Measurements from ENCODE around the gene SYN1.

- TF ChIP-seq, protein P1, sequence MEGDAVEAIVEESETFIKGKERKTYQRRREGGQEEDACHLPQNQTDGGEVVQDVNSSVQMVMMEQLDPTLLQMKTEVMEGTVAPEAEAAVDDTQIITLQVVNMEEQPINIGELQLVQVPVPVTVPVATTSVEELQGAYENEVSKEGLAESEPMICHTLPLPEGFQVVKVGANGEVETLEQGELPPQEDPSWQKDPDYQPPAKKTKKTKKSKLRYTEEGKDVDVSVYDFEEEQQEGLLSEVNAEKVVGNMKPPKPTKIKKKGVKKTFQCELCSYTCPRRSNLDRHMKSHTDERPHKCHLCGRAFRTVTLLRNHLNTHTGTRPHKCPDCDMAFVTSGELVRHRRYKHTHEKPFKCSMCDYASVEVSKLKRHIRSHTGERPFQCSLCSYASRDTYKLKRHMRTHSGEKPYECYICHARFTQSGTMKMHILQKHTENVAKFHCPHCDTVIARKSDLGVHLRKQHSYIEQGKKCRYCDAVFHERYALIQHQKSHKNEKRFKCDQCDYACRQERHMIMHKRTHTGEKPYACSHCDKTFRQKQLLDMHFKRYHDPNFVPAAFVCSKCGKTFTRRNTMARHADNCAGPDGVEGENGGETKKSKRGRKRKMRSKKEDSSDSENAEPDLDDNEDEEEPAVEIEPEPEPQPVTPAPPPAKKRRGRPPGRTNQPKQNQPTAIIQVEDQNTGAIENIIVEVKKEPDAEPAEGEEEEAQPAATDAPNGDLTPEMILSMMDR (IDR thresholded peaks at IDR 0.05; ENCODE audit: insufficient read depth, low read length, poor library complexity, severe bottlenecking) = no peak
- TF ChIP-seq EZH2phosphoT487 (conservative IDR thresholded peaks at IDR 0.05; ENCODE audit: low read length) = no peak
Observed at GRCh38 chrX:47646636-47647035, 27.0 kb upstream of the SYN1 start.

Data from SU-DHL-6 (cell line).